ENCODE data around the gene FREY1.

The FREY1 gene

DNA sequence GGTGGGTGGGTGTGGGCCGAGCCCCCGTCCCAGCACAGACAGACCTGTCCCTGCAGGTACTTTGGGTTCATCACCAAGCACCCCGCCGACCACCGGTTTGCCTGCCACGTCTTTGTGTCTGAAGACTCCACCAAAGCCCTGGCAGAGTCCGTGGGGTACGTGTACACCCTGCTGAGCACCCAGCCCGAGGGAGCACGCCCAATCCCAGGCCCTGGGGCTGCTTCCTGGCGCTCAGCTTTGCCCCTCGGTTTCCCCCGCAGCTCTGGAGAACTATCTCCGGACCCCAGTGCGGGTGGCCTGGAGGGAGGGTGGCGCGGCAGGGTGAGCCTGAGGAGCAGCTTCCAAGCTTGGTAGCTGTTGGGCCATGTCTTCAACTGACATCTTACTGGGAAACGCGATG, 2.0 kb downstream of the FREY1 start:
- no peak overlapping the region for H3K27ac ChIP-seq (replicated peaks)
- DNase-seq (ENCODE audit: low read depth in 1 of 2, low spot score in 1 of 2) = no peak
- no peak for TF ChIP-seq GABPA (IDR thresholded peaks at IDR 0.05; ENCODE audit: low read depth)
- TF ChIP-seq SPI1 (IDR thresholded peaks at IDR 0.05; ENCODE audit: borderline replicate concordance, low read depth) = no peak
- TF ChIP-seq POLR2AphosphoS5 (IDR thresholded peaks at IDR 0.05; ENCODE audit: low read depth) = no peak
- TF ChIP-seq, protein P1, sequence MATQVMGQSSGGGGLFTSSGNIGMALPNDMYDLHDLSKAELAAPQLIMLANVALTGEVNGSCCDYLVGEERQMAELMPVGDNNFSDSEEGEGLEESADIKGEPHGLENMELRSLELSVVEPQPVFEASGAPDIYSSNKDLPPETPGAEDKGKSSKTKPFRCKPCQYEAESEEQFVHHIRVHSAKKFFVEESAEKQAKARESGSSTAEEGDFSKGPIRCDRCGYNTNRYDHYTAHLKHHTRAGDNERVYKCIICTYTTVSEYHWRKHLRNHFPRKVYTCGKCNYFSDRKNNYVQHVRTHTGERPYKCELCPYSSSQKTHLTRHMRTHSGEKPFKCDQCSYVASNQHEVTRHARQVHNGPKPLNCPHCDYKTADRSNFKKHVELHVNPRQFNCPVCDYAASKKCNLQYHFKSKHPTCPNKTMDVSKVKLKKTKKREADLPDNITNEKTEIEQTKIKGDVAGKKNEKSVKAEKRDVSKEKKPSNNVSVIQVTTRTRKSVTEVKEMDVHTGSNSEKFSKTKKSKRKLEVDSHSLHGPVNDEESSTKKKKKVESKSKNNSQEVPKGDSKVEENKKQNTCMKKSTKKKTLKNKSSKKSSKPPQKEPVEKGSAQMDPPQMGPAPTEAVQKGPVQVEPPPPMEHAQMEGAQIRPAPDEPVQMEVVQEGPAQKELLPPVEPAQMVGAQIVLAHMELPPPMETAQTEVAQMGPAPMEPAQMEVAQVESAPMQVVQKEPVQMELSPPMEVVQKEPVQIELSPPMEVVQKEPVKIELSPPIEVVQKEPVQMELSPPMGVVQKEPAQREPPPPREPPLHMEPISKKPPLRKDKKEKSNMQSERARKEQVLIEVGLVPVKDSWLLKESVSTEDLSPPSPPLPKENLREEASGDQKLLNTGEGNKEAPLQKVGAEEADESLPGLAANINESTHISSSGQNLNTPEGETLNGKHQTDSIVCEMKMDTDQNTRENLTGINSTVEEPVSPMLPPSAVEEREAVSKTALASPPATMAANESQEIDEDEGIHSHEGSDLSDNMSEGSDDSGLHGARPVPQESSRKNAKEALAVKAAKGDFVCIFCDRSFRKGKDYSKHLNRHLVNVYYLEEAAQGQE (IDR thresholded peaks at IDR 0.05; ENCODE audit: insufficient replicate concordance, low read depth) = no peak
- TF ChIP-seq CTCF (IDR thresholded peaks at IDR 0.05; ENCODE audit: insufficient read depth, low read length) = no peak
- peaks cover 10% of the 10 kb centered on the region for H3K27me3 ChIP-seq (ENCODE audit: insufficient read depth, poor library complexity, severe bottlenecking)
- H3K4me3 ChIP-seq (replicated peaks; ENCODE audit: insufficient read depth, low read length) = no peak overlapping the region

- no peak for DNase-seq (ENCODE audit: low read depth in 1 of 2, low spot score in 1 of 2)
- Histone ChIP-seq H3K27me3 (ENCODE audit: insufficient read depth, poor library complexity, severe bottlenecking) (peaks cover 13% of the 10 kb centered on the region), H3K27ac (replicated peaks) (no peak overlapping the region), H3K4me3 (replicated peaks; ENCODE audit: insufficient read depth, low read length) (no peak overlapping the region)
- TF ChIP-seq CTCF (IDR thresholded peaks at IDR 0.05; ENCODE audit: insufficient read depth, low read length) (no peak), GABPA (IDR thresholded peaks at IDR 0.05; ENCODE audit: low read depth) (no peak), POLR2AphosphoS5 (IDR thresholded peaks at IDR 0.05; ENCODE audit: low read depth) (no peak), SPI1 (IDR thresholded peaks at IDR 0.05; ENCODE audit: borderline replicate concordance, low read depth) (no peak)
- TF ChIP-seq, protein P1 (IDR thresholded peaks at IDR 0.05; ENCODE audit: insufficient replicate concordance, low read depth) = no peak
Measured at GRCh38 chr11:45904309-45904915, 2.7 kb downstream of the FREY1 start.

GRCh38 chr11:45902452-45903380, 4.4 kb downstream of the FREY1 start:
- DNase-seq (ENCODE audit: low read depth in 1 of 2, low spot score in 1 of 2) = no peak
- Histone ChIP-seq H3K4me3 (replicated peaks; ENCODE audit: insufficient read depth, low read length) (no peak overlapping the region), H3K27ac (replicated peaks) (no peak overlapping the region), H3K27me3 (ENCODE audit: insufficient read depth, poor library complexity, severe bottlenecking) (peaks cover 24% of the 10 kb centered on the region)
- TF ChIP-seq SPI1 (IDR thresholded peaks at IDR 0.05; ENCODE audit: borderline replicate concordance, low read depth) (no peak), CTCF (IDR thresholded peaks at IDR 0.05; ENCODE audit: insufficient read depth, low read length) (no peak), POLR2AphosphoS5 (IDR thresholded peaks at IDR 0.05; ENCODE audit: low read depth) (no peak), GABPA (IDR thresholded peaks at IDR 0.05; ENCODE audit: low read depth) (no peak)
- TF ChIP-seq, protein P1 (IDR thresholded peaks at IDR 0.05; ENCODE audit: insufficient replicate concordance, low read depth) = no peak
